ENCODE data around the gene WWOX.

Gene WWOX

GRCh38 chr16:78669994-78670393 lies 570.5 kb downstream of the WWOX start:
- DNase-seq (ENCODE audit: low read depth): no peak
- no peak overlapping the region for H3K4me3 ChIP-seq (ENCODE audit: low read depth, low read length)
- no peak for TF ChIP-seq CTCF (IDR thresholded peaks at IDR 0.05; ENCODE audit: insufficient read depth, low read depth, low read length, missing control alignments)

GRCh38 chr16:78672779-78673556 lies 573.5 kb downstream of the WWOX start:
- DNase-seq (ENCODE audit: low read depth): no peak
- no peak for TF ChIP-seq CTCF (IDR thresholded peaks at IDR 0.05; ENCODE audit: insufficient read depth, low read depth, low read length, missing control alignments)

GRCh38 chr16:78673884-78674283 lies 574.4 kb downstream of the WWOX start:
- no peak overlapping the region for H3K4me3 ChIP-seq (ENCODE audit: low read depth, low read length)
- no peak for DNase-seq (ENCODE audit: low read depth)
- no peak for TF ChIP-seq CTCF (IDR thresholded peaks at IDR 0.05; ENCODE audit: insufficient read depth, low read depth, low read length, missing control alignments)

More at GRCh38 chr16:78672779-78673556, 573.5 kb downstream of the WWOX start:
- H3K4me3 ChIP-seq (ENCODE audit: low read depth, low read length): no peak overlapping the region

- no peak for DNase-seq (ENCODE audit: low read depth)
- TF ChIP-seq CTCF (IDR thresholded peaks at IDR 0.05; ENCODE audit: insufficient read depth, low read depth, low read length, missing control alignments): no peak
- H3K4me3 ChIP-seq (ENCODE audit: low read depth, low read length): no peak overlapping the region
Observed at GRCh38 chr16:78675312-78675711, 575.9 kb downstream of the WWOX start.

GRCh38 chr16:78675951-78676792 lies 576.7 kb downstream of the WWOX start:
- TF ChIP-seq CTCF (IDR thresholded peaks at IDR 0.05; ENCODE audit: insufficient read depth, low read depth, low read length, missing control alignments): no peak
- no peak overlapping the region for H3K4me3 ChIP-seq (ENCODE audit: low read depth, low read length)
- no peak for DNase-seq (ENCODE audit: low read depth)

- DNase-seq (ENCODE audit: low read depth): no peak
- no peak overlapping the region for H3K4me3 ChIP-seq (ENCODE audit: low read depth, low read length)
- no peak for TF ChIP-seq CTCF (IDR thresholded peaks at IDR 0.05; ENCODE audit: insufficient read depth, low read depth, low read length, missing control alignments)
Observed at GRCh38 chr16:78677181-78677731, 577.8 kb downstream of the WWOX start.
